ENCODE data around the gene CDH8. TPM values are rescaled to one million over a fixed set of nuclear protein-coding genes. Genes with fewer than 3 reads are reported as not detected.
"Not testable (repeated sequence)": the region's sequence is repeated elsewhere in the genome, so short reads cannot be mapped to it uniquely, and the experiment has no call there.

The CDH8 gene
- total and polyA plus RNA-seq, 2 experiments from 2014 or later: 2.1 to 2.2 TPM

DNA sequence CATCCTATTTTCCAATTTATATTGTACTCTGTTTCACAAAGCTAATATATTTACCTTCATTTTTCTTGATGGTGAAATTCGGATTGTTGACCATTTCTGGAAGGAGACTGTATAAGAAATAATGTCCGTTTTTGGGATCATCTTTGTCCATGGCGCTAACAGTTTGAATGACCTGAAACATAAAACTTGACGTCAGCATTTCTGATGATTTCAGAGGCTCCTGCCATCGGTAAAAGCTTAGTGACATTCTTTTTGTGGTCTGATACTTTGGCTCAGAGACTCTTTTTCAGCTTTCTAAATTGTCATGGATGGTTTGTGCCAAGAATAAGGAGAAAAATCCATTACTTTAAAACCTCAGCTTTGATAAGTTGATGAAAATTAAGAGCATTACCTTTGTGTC, 322.5 kb downstream of the CDH8 start:
- no peak overlapping the region for H3K27ac ChIP-seq
- H3K27me3 ChIP-seq: no peaks in the 10 kb centered on the region
- H3K4me2 ChIP-seq: no peak overlapping the region
- 82% methylated on average over 5 of the region's 5 CpGs for WGBS (ENCODE audit: low lambda C conversion rate, missing lambda C conversion rate)
- no peak overlapping the region for H2AFZ ChIP-seq
- no peaks in the 10 kb centered on the region for H3K9me3 ChIP-seq (ENCODE audit: low read depth)
- H4K20me1 ChIP-seq (ENCODE audit: insufficient read depth, poor library complexity, severe bottlenecking): no peaks in the 10 kb centered on the region
- TF ChIP-seq CTCF (IDR thresholded peaks at IDR 0.05; ENCODE audit: poor library complexity) (no peak), EZH2 (IDR thresholded peaks at IDR 0.05; ENCODE audit: borderline replicate concordance) (no peak), EZH2phosphoT487 (IDR thresholded peaks at IDR 0.05; ENCODE audit: low read depth, severe bottlenecking, unreplicated experiment) (no peak)
- H3K4me1 ChIP-seq (ENCODE audit: insufficient read depth): no peaks in the 10 kb centered on the region
- DNase-seq (ENCODE audit: low spot score): no peak
- H3K36me3 ChIP-seq (replicated peaks; ENCODE audit: insufficient read depth, low read depth): no peaks in the 10 kb centered on the region
- no peaks in the 10 kb centered on the region for H3K79me2 ChIP-seq
- no peak overlapping the region for H3K4me3 ChIP-seq
- H3K9me2 ChIP-seq (replicated peaks; ENCODE audit: insufficient read depth): no peaks in the 10 kb centered on the region

DNA sequence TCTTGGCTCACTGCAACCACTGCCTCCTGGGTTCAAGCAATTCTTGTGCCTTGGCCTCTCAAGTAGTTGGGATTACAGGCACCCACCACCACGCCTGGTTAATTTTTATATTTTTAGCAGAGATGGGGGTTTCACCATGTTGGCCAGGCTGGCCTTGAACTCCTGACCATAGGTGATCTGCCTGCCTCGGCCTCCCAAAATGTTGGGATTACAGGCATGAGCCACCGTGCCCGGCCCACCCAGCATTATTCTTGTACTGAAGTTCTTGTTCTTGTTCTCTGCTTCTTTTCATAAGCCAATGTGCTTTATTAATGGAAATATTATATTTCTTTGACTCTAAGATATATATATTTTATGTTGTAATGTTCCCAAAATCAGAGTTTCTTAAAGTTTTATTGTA, 336.6 kb downstream of the CDH8 start:
- DNase-seq (ENCODE audit: low spot score); H3K9me2 ChIP-seq (replicated peaks; ENCODE audit: insufficient read depth); H3K36me3 ChIP-seq (replicated peaks; ENCODE audit: insufficient read depth, low read depth); H3K79me2 ChIP-seq; H3K9me3 ChIP-seq (ENCODE audit: low read depth); H3K4me2 ChIP-seq; H4K20me1 ChIP-seq (ENCODE audit: insufficient read depth, poor library complexity, severe bottlenecking); H2AFZ ChIP-seq; H3K4me1 ChIP-seq (ENCODE audit: insufficient read depth); H3K27me3 ChIP-seq; H3K4me3 ChIP-seq; H3K27ac ChIP-seq: not testable (repeated sequence)
- WGBS (ENCODE audit: low lambda C conversion rate, missing lambda C conversion rate): 94% methylated on average over 4 of the region's 4 CpGs

DNA sequence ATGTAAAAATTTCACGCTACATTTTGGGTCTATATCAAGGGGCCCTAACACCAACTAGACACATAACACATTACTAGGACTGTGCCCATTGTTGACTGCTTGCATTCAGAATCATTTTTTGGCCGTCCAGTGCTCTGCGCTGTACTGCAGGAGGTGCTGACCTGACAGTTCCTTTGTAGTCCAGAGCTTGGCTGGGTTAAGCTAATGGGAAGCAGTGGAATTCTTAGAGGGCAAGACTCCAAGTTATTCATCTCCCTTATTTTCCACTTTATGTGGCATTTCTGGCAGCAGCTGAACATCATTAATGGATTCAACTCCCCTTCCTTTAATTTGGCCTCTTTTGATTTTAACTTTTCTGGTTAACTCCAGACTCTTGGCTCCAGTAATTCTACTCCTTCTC, 351.7 kb downstream of the CDH8 start:
- DNase-seq (ENCODE audit: low spot score): no peak
- H3K4me1 ChIP-seq (ENCODE audit: insufficient read depth): no peaks in the 10 kb centered on the region
- no peaks in the 10 kb centered on the region for H3K27me3 ChIP-seq
- H3K36me3 ChIP-seq (replicated peaks; ENCODE audit: insufficient read depth, low read depth): no peaks in the 10 kb centered on the region
- no peak for TF ChIP-seq EZH2 (IDR thresholded peaks at IDR 0.05; ENCODE audit: borderline replicate concordance)
- no peak for TF ChIP-seq EZH2phosphoT487 (IDR thresholded peaks at IDR 0.05; ENCODE audit: low read depth, severe bottlenecking, unreplicated experiment)
- no peak for TF ChIP-seq CTCF (IDR thresholded peaks at IDR 0.05; ENCODE audit: poor library complexity)
- no peak overlapping the region for H3K4me2 ChIP-seq
- no peak overlapping the region for H3K27ac ChIP-seq
- 91% methylated on average over 3 of the region's 3 CpGs for WGBS (ENCODE audit: low lambda C conversion rate, missing lambda C conversion rate)
- H3K4me3 ChIP-seq: no peak overlapping the region
- no peaks in the 10 kb centered on the region for H3K9me2 ChIP-seq (replicated peaks; ENCODE audit: insufficient read depth)
- no peaks in the 10 kb centered on the region for H3K79me2 ChIP-seq
- H4K20me1 ChIP-seq (ENCODE audit: insufficient read depth, poor library complexity, severe bottlenecking): no peaks in the 10 kb centered on the region
- no peak overlapping the region for H2AFZ ChIP-seq
- no peaks in the 10 kb centered on the region for H3K9me3 ChIP-seq (ENCODE audit: low read depth)

DNA sequence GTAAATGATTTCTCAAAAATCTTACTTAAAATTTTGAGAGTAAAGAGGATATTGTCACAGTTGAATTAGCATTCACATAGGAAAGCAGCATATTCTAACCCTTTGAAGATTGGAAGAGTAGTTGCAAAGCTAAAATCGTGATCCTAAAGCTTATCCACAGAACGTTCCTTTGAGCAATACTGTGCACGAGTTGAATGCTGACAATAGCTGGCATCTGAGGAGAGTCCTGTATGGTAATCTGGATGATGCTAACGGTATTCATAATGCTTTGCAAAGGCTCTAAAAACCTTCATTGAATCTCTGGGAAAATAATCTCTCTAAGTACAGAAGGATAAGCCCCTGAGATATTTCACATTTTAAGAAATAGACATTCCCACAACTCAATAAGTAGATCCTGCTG, 354.6 kb downstream of the CDH8 start:
- TF ChIP-seq EZH2phosphoT487 (IDR thresholded peaks at IDR 0.05; ENCODE audit: low read depth, severe bottlenecking, unreplicated experiment): no peak
- no peak for TF ChIP-seq CTCF (IDR thresholded peaks at IDR 0.05; ENCODE audit: poor library complexity)
- no peak for TF ChIP-seq EZH2 (IDR thresholded peaks at IDR 0.05; ENCODE audit: borderline replicate concordance)
- no peak overlapping the region for H3K4me3 ChIP-seq
- no peaks in the 10 kb centered on the region for H3K9me2 ChIP-seq (replicated peaks; ENCODE audit: insufficient read depth)
- H3K36me3 ChIP-seq (replicated peaks; ENCODE audit: insufficient read depth, low read depth): no peaks in the 10 kb centered on the region
- H3K4me1 ChIP-seq (ENCODE audit: insufficient read depth): no peaks in the 10 kb centered on the region
- H3K79me2 ChIP-seq: no peaks in the 10 kb centered on the region
- no peaks in the 10 kb centered on the region for H4K20me1 ChIP-seq (ENCODE audit: insufficient read depth, poor library complexity, severe bottlenecking)
- 75% methylated on average over 4 of the region's 4 CpGs for whole genome bisulfite sequencing (ENCODE audit: low lambda C conversion rate, missing lambda C conversion rate)
- H3K4me2 ChIP-seq: no peak overlapping the region
- no peaks in the 10 kb centered on the region for H3K9me3 ChIP-seq (ENCODE audit: low read depth)
- H2AFZ ChIP-seq: no peak overlapping the region
- no peak for DNase-seq (ENCODE audit: low spot score)
- H3K27ac ChIP-seq: no peak overlapping the region
- H3K27me3 ChIP-seq: no peaks in the 10 kb centered on the region

Data from hepatocyte (in vitro differentiated cells).